Stimulated activated CD8-positive, alpha-beta memory T cell treated with anti-CD3 and anti-CD28 coated beads, Interleukin-7, amount 100 ng/mL, for 48 hours (primary cell): Measurements from ENCODE around the gene CRTC1.
"Not testable (repeated sequence)": the region's sequence is repeated elsewhere in the genome, so short reads cannot be mapped to it uniquely, and the experiment has no call there.

Experiments
- DNase-seq, 2 donors: peaks; one replicate each; pipeline ENCODE4 v3.0.0-alpha.2; 2020; ENCODE audit warnings: low read depth in 1 of 2; ENCODE audit errors: extremely low read depth in 1 of 2

CRTC1 gene

DNA sequence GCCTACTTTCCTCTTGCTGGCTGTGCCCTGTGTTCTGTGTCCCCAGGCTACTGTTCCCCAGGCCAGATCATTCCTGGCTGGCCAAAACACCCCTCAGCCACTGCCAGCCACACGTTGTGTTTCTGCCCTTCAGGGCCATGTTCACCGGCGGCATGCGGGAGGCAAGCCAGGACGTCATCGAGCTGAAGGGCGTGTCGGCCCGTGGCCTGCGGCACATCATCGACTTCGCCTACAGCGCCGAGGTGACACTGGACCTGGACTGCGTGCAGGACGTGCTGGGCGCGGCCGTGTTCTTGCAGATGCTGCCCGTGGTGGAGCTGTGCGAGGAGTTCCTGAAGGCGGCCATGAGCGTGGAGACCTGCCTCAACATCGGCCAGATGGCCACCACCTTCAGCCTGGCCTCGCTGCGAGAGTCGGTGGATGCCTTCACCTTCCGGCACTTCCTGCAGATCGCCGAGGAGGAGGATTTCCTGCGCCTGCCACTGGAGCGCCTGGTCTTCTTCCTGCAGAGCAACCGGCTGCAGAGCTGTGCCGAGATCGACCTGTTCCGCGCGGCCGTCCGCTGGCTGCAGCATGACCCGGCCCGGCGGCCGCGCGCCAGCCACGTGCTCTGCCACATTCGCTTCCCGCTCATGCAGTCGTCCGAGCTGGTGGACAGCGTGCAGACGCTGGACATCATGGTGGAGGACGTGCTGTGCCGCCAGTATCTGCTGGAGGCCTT, 15.8 kb upstream of the CRTC1 start:
- DNase-seq: no peak

- DNase-seq: no peak
Measured at GRCh38 chr19:18668252-18668631, 15.2 kb upstream of the CRTC1 start.

- DNase-seq: no peak
Measured at GRCh38 chr19:18668744-18669523, 14.5 kb upstream of the CRTC1 start.

- no peak for DNase-seq
Measured at GRCh38 chr19:18669524-18669817, 14.0 kb upstream of the CRTC1 start.

GRCh38 chr19:18669883-18670282, 13.6 kb upstream of the CRTC1 start:
- no peak for DNase-seq

GRCh38 chr19:18670312-18670711, 13.2 kb upstream of the CRTC1 start:
- DNase-seq: no peak

DNA sequence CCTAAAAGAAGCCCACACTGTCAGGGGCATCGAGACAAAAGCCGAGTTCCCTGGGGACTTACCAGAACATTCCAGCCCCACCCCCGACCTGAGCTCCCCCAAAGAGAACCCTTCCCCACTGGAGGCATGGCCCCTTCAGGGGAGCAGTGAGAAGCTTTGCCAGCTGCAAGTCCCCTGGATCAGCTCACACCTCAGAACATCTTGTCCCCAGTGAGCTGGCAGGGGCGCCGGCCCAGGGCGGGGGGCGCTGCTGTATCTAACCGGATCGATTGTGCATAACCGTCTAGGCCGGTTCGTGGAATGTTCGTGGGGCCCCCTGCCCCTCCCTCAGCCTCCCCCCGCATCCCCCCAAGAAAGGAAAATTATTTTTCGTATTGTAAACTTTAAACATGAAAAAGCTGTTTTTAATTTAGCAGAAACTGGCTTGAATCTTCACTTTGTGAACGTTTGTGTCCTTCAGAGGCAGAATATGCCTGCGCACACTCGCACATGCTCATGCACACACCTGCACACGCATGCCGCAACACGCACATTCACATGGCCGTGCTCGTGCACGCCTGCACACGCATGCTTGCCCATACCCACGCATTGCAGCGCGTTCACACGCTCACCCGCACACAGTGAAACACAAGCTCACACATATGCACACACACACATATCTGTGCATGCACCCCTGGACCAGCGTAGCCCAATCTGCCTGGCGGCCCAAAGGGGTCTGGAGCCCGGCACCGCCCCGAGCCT, 12.0 kb upstream of the CRTC1 start:
- DNase-seq: no peak

GRCh38 chr19:18672044-18672451, 11.4 kb upstream of the CRTC1 start:
- no peak for DNase-seq

DNA sequence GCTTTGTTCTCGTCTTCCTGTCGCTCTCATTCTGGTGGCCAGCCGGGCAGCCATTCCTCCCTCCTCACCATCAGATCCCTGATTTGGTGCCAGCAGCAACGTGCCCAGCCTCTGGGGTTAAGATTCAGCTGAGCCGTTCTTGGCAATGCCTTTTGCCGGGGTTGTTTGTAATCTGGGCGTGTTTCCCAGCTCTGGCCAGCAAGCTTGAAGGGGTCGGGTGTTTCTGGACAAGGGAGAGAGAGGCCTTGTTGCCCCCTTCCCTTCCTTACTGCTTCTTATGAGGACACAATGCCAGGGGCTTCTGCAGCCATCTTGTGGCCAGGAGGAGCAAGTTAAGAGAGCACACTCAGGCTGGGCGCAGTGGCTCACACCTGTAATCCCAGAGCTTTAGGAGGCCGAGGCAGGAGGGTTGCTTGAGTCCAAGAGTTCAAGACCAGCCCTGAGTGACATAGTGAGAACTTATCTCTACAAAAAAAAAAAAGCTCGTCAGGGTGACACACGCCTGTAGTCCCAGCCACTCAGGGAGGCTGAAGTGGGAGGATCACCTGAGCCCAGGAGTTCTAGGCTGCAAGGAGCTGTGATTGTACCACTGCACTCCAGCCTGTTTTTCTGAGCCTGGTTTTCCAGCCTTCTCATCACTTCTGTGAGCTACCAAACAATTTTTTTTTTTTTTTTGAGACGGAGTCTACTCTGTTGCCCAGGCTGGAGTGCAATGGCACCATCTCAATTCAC, 10.7 kb upstream of the CRTC1 start:
- no peak for DNase-seq

- no peak for DNase-seq
Measured at GRCh38 chr19:18674616-18675015, 8.9 kb upstream of the CRTC1 start.

GRCh38 chr19:18675779-18676178, 7.7 kb upstream of the CRTC1 start:
- no peak for DNase-seq

DNA sequence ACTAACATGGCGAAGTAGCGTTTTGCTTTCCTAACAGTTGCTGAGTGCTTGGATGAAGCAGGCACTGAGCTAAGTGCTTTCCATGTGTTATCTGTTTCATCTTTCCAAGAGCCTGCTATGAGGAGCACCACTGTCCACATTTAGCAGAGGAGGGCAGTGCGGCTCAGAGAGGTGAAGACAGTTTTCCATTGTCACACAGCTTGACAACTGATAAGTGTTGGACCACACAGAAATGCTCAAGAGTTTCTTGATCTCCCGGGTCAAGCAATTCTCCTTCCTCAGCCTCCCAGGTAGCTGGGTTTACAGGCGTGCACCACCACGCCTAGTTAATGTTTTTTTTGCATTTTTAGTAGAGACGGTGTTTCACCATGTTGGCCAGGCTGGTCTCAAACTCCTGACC, 6.8 kb upstream of the CRTC1 start:
- DNase-seq: no peak

GRCh38 chr19:18677156-18677555, 6.3 kb upstream of the CRTC1 start:
- DNase-seq: no peak

GRCh38 chr19:18680148-18680547, 3.3 kb upstream of the CRTC1 start:
- not testable (repeated sequence) for DNase-seq

DNA sequence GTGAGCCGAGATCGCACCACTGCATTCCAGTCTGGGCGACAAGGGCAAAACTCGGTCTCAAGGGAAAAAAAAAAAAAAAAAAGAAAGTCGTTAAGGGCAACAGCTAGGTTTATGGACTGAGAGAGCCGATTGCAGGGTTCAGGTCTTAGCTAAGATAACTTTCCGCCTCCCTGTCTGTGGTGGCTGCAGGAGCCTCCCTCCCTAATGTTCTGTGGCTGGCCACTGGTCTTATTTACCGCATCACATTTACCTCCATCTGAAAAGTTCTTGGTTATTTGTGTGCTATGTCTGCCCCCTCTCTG, 722 bp upstream of the CRTC1 start:
- DNase-seq: no peak

GRCh38 chr19:18683958-18684641, 620 bp downstream of the CRTC1 start:
- DNase-seq: no peak

DNA sequence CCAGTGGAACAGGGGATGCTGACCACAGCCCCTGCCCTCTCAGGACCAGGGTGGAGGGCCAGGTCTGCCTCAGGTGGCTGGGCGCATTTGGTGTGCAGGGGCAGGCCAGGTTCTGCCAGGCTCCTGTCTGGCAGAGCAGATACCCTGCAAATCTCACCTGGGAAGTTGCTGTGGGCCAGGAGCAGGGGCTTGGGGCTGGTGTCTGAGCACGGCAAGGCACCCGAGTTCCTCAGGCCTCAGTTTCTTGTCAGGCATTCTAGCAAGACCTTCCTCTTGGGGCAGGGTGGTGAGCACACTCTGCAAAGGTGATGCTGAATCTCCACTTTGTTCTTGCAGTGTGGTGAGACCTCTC, 1.1 kb downstream of the CRTC1 start:
- DNase-seq: no peak

- DNase-seq: no peak
Measured at GRCh38 chr19:18685597-18686190, 2.2 kb downstream of the CRTC1 start.

DNA sequence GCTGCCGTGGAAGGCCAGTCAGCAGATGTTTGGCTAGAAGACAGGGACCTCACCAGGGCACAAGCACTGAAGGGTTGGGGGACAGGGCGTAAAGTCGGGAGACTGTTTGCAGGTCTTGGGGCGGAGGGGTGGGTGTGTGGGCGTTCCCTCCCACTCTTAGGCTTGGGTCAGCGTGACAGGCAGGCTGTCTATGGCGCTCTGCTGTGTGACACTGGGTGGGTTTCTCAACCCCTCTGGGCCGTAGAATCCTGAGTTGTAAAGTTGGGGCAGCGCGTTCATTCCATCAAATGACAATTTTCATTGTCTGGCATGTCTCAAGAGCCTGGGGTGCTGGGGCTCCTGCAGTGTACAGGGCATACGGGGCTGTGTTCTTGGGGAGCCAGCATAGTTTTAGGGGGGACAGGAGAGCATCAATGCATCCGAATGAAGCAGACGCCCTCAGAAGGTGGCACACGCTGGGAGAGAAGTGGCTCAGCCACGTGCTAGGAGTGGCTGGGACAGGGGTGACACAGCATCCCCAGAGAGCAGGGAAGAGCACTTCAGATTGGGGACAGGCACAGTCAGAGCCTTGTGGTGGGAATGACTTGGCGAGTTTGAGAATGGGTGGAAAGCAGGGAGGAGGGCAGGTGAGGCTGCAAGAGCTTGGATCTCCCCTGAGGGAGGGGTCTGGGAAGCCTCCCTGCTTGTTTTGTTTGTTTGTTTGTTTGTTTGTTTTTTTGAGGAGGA, 4.4 kb downstream of the CRTC1 start:
- no peak for DNase-seq

- no peak for DNase-seq
Measured at GRCh38 chr19:18696023-18696422, 12.5 kb downstream of the CRTC1 start.
